GM19025 (cell line): Measurements from ENCODE around the gene NUDT9.
"Not testable (repeated sequence)": the region's sequence is repeated elsewhere in the genome, so short reads cannot be mapped to it uniquely, and the experiment has no call there.

Experiments used
- ATAC-seq: cut with Tn5 transposase; IDR thresholded peaks from one replicate; pipeline ENCODE4 v1.9.1; 2021; ENCODE audit warnings: mild to moderate bottlenecking, low read depth, moderate library complexity; ENCODE audit not compliant: unreplicated experiment

The NUDT9 gene

GRCh38 chr4:87406902-87407301 is 15.5 kb upstream of the NUDT9 start:
- ATAC-seq, result not testable (repeated sequence)

GRCh38 chr4:87409420-87409939 is 12.9 kb upstream of the NUDT9 start:
- ATAC-seq, result no peak

GRCh38 chr4:87410157-87410556 is 12.2 kb upstream of the NUDT9 start:
- ATAC-seq, result no peak

GRCh38 chr4:87410679-87411078 is 11.7 kb upstream of the NUDT9 start:
- no peak for ATAC-seq

- ATAC-seq, result no peak
These were observed 7.6 kb upstream of the NUDT9 start for GRCh38 chr4:87414816-87415215.

GRCh38 chr4:87416965-87417364 is 5.4 kb upstream of the NUDT9 start:
- no peak for ATAC-seq

GRCh38 chr4:87418410-87418809 is 4.0 kb upstream of the NUDT9 start:
- ATAC-seq, result not testable (repeated sequence)

- ATAC-seq, result no peak
These were observed 2.7 kb upstream of the NUDT9 start for GRCh38 chr4:87419578-87420249.

- ATAC-seq, result no peak
These were observed 2.0 kb upstream of the NUDT9 start for GRCh38 chr4:87420276-87420830.

- no peak for ATAC-seq
These were observed 1.1 kb downstream of the NUDT9 start for GRCh38 chr4:87423317-87424098.

- not testable (repeated sequence) for ATAC-seq
These were observed 1.7 kb downstream of the NUDT9 start for GRCh38 chr4:87424099-87424543.

GRCh38 chr4:87425711-87426110 is 3.3 kb downstream of the NUDT9 start:
- no peak for ATAC-seq

- no peak for ATAC-seq
These were observed 4.6 kb downstream of the NUDT9 start for GRCh38 chr4:87426865-87427517.

- no peak for ATAC-seq
These were observed 5.1 kb downstream of the NUDT9 start for GRCh38 chr4:87427518-87427868.

- no peak for ATAC-seq
These were observed 6.6 kb downstream of the NUDT9 start for GRCh38 chr4:87428979-87429378.

GRCh38 chr4:87430038-87430437 is 7.7 kb downstream of the NUDT9 start:
- no peak for ATAC-seq

GRCh38 chr4:87433342-87433741 is 11.0 kb downstream of the NUDT9 start:
- ATAC-seq, result no peak

GRCh38 chr4:87442889-87443288 is 20.5 kb downstream of the NUDT9 start:
- no peak for ATAC-seq

GRCh38 chr4:87444741-87445140 is 22.4 kb downstream of the NUDT9 start:
- ATAC-seq, result no peak

GRCh38 chr4:87445964-87446363 is 23.6 kb downstream of the NUDT9 start:
- ATAC-seq, result no peak

GRCh38 chr4:87446375-87446774 is 24.0 kb downstream of the NUDT9 start:
- ATAC-seq, result not testable (repeated sequence)
